SH-SY5Y (cell line): ENCODE data around the gene CATSPER4.

Experiments used
- GATA2 ChIP-seq: IDR thresholded peaks from 2 replicates; pipeline ENCODE4 v1.6.1; 2011; ENCODE audit warnings: mild to moderate bottlenecking, low read depth, low read length
- GATA3 ChIP-seq: IDR thresholded peaks from 2 replicates; pipeline ENCODE4 v1.6.1; 2011; ENCODE audit warnings: low read depth, mild to moderate bottlenecking, low read length, moderate library complexity

The CATSPER4 gene

DNA sequence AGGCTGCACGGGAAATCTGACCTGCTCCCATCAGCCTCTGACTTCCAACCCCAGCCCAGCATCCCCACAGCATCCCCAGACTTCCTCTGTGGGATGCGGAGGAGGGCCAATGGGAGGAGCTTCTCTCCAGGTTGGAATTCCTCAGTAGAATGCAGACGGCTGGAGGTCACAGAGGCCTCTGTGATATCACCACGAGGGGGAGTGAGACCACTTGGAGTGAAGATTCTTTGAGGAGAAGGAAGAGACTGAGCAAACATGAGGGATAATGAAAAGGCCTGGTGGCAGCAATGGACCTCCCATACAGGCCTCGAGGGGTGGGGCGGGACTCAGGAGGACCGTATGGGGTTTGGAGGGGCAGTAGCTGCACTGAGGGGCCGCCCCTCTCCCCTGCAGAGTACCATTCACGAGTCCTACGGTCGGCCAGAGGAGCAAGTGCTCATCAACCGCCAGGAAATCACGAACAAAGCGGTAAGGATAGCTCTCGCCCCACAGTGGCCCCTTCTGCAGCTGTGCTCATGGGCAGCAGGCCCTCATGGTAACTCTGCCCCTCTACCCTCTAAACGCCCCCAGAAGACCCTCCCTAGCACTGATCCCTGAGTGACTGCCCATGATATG lies at the start of gene CATSPER4:
Gene CATSPER4, plus strand, starts transcription at position 230 of the 615 bp plus-strand sequence. Its CDS starts 26 bp downstream, at position 256.
- TF ChIP-seq GATA3: no peak
- no peak for TF ChIP-seq GATA2

DNA sequence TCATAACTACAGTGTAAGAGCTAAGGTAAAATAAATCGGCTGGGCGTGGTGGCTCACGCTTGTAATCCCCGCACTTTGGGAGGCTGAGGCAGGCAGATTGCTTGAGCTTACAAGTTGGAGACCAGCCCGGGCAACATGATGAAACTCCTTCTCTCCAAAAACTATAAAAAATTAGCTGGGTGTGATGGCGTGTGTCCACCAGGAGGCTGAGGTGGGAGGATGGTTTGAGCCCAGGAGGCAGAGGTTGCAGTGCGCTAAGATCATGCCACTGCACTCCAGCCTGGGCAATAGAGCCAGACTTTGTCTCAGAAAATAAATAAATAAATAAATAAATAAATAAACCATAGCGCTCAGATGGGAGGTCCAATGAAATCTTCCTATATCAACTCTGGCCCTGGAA lies 48.2 kb upstream of the CATSPER4 start:
- no peak for TF ChIP-seq GATA2
- TF ChIP-seq GATA3: no peak

GRCh38 chr1:26145041-26145959 lies 45.1 kb upstream of the CATSPER4 start:
- TF ChIP-seq GATA2: no peak
- no peak for TF ChIP-seq GATA3

DNA sequence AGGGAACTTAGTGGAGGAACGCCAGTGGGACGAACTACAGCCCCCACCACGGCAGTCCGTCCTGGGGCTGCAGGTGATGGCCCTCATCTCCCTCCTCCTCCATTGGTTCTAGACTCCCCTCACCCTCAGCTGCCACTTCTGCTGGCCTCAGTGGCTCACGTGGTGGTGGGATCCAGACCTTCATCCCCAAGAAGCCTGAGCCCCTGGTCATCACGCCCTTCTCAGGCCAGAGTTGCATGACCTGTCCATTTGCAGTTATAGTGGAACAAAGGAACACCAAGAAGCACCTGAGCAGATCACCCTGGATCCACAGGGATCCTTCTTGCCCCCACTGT lies 44.5 kb upstream of the CATSPER4 start:
- TF ChIP-seq GATA3 (no peak), GATA2 (no peak)

- no peak for TF ChIP-seq GATA2
- TF ChIP-seq GATA3: no peak
Observed at GRCh38 chr1:26148887-26149286, 41.5 kb upstream of the CATSPER4 start.

GRCh38 chr1:26153966-26154532 lies 36.4 kb upstream of the CATSPER4 start:
- TF ChIP-seq GATA2 (no peak), GATA3 (no peak)

GRCh38 chr1:26154750-26155149 lies 35.7 kb upstream of the CATSPER4 start:
- TF ChIP-seq GATA3: no peak
- TF ChIP-seq GATA2: no peak

- TF ChIP-seq GATA3 (no peak), GATA2 (no peak)
Observed at GRCh38 chr1:26155370-26156284, 34.8 kb upstream of the CATSPER4 start.

GRCh38 chr1:26156285-26157038 lies 33.9 kb upstream of the CATSPER4 start:
- TF ChIP-seq GATA3 (no peak), GATA2 (no peak)

DNA sequence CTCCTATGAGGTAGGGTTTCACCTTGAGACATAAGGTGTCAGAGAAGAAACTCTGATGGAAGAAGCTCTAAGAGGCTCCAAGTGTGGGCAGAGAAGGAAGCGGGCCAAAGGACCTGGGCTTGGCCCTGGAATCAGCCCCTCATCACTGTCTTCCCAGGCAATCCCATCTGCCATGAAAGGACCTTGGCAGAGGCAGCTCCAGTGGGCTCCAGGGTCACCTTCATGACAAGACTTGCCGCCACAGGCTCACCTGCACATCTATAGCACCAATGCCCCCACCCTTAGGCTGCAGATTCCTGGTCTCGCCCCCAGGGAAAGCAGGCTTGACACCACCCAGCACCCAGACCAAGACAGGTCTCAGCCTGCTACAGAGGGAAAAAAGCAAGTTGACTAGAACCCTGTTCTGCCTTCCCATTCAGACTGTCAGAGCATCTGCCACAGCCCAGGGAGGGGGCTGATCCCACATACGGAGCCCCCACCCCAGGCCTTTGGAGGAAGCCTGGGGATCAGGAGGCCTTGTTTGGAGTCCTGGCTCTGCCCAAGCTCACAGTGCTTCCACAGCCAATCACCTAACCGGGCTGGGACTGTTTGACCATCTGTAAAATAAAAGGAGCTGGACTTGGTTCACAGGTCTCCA lies 32.0 kb upstream of the CATSPER4 start:
- TF ChIP-seq GATA2: no peak
- no peak for TF ChIP-seq GATA3

DNA sequence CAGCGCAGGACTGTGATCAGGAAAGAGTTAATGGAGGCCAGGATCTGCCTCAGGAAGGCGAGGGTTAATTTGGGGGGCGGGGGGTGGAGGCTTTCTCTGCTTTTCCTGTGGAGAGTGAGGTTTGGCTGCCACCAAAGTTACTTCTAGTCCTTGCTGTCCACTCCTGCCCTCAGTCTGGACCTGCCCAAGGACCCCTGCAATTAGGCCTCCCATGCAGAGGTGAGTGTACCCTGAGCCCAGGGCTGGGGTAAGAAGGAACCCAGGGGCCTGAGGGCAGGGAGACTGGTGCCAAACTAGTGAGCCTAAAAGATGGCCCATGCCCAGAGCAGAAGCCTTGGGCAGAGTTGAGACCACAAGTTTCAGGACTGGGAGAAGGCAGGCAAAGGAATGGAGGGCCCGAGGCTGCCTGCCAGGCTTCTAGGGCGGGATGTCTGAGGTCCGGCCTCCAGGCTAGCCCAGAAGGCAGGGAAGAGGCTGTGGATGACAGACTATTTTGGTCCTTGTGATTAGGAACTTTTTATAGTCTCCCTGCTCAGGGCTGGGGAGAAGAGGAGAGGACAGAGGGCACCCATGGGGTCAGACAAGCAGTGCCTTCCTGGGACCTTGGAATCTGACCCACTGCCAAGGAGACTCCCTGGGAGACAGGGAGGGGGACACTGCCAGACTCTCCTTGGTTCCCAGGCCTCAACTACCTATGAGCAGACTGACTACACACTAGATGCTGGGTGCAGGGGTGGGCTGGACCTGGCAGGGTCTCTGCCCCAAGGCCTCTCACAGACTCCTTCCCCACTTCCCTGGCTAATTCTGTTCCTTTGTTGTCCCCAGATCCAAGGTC lies 31.3 kb upstream of the CATSPER4 start, which contains the start of gene FAM110D:
Gene FAM110D, plus strand, starts transcription at position 172 of the 835 bp plus-strand sequence. CDS start 2,213 bp downstream, outside the sequence.
- TF ChIP-seq GATA3 (no peak), GATA2 (no peak)

DNA sequence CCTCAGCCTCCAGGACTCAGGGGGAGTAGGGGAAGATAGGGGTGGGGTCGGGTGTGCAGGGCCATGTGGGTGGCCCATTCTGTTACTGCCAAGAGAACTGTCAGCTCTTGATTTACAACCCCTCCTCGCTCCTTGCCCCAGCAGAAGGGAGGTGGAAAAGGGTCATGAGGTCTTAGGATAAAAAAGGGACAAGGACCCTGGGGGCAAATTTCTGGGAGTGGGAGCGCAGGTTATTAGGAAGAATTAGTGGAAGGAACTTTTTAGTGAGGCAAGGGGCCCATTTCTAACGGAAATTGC lies 30.7 kb upstream of the CATSPER4 start:
- TF ChIP-seq GATA2 (no peak), GATA3 (no peak)
